Keratinocyte (primary cell): Measurements from ENCODE around the gene ILKAP. TPM values are rescaled to one million over a fixed set of nuclear protein-coding genes. Genes with fewer than 3 reads are reported as not detected.
A peak's percentile ranks its signal among the peaks of the same experiment; 100 is the strongest.

Experiments used
- DNase-seq: peaks from one replicate; pipeline ENCODE4 v3.0.0-alpha.2; 2011; ENCODE audit warnings: low read depth, missing footprints, low spot score
- FAIRE-seq: peaks from 2 replicates; lab custom pipeline; 2011; peaks lifted over from hg19 to GRCh38; lab: Jason Lieb, UNC
- H2AFZ ChIP-seq: 2 replicates; pipeline ENCODE4 v1.6.0; 2012; ENCODE audit warnings: low read length, control low read depth, inconsistent platforms; ENCODE audit not compliant: control insufficient read depth
- H3K27ac ChIP-seq: 2 replicates; pipeline ENCODE4 v1.5.1; 2011; ENCODE audit warnings: low read length; ENCODE audit not compliant: control insufficient read depth, insufficient read depth
- H3K27me3 ChIP-seq: 3 replicates; pipeline ENCODE4 v1.6.0; 2011; ENCODE audit warnings: low read length; ENCODE audit not compliant: control insufficient read depth, insufficient read depth; ENCODE audit errors: extremely low read depth
- H3K36me3 ChIP-seq, 2 experiments: 2 replicates in 1 of 2; 3 replicates in 1 of 2; pipeline ENCODE4 v1.5.1; 2011; ENCODE audit warnings: low read length in 2 of 2, mild to moderate bottlenecking in 1 of 2; ENCODE audit not compliant: control insufficient read depth in 2 of 2, insufficient read depth in 2 of 2; ENCODE audit errors: extremely low read depth in 1 of 2
- H3K4me1 ChIP-seq: 3 replicates; pipeline ENCODE4 v1.5.1; 2011; ENCODE audit warnings: low read length; ENCODE audit not compliant: control insufficient read depth, insufficient read depth; ENCODE audit errors: extremely low read depth
- H3K4me2 ChIP-seq: 3 replicates; pipeline ENCODE4 v1.6.0; 2011; ENCODE audit warnings: low read depth, low read length; ENCODE audit not compliant: control insufficient read depth, insufficient read depth; ENCODE audit errors: extremely low read depth
- H3K4me3 ChIP-seq, 3 experiments: fragments of 200-600 bp in 1 of 3; sonication (generic) in 1 of 3; 2 replicates in 2 of 3; 3 replicates in 1 of 3; pipeline ENCODE4 v1.5.1; 2011 to 2016; ENCODE audit warnings: low read length in 3 of 3, mild to moderate bottlenecking in 3 of 3, control low read depth in 2 of 3, inconsistent platforms in 1 of 3, low read depth in 1 of 3, mixed read lengths in 1 of 3, mixed run types in 1 of 3, moderate library complexity in 1 of 3; ENCODE audit not compliant: control insufficient read depth in 2 of 3, insufficient read depth in 2 of 3; ENCODE audit errors: extremely low read depth in 1 of 3
- H3K79me2 ChIP-seq: 2 replicates; pipeline ENCODE4 v1.6.0; 2012; ENCODE audit warnings: low read length; ENCODE audit not compliant: control insufficient read depth, insufficient read depth
- H3K9ac ChIP-seq: 3 replicates; pipeline ENCODE4 v1.6.0; 2011; ENCODE audit warnings: low read length; ENCODE audit not compliant: control insufficient read depth, insufficient read depth; ENCODE audit errors: extremely low read depth
- H3K9me1 ChIP-seq: 3 replicates; pipeline ENCODE4 v1.6.0; 2011; ENCODE audit warnings: low read length; ENCODE audit not compliant: control insufficient read depth, insufficient read depth; ENCODE audit errors: extremely low read depth
- H3K9me3 ChIP-seq: 2 replicates; pipeline ENCODE4 v1.5.1; 2012; ENCODE audit warnings: low read depth, low read length; ENCODE audit not compliant: control insufficient read depth
- H4K20me1 ChIP-seq: 3 replicates; pipeline ENCODE4 v1.6.0; 2011; ENCODE audit warnings: low read length; ENCODE audit not compliant: control insufficient read depth, insufficient read depth; ENCODE audit errors: extremely low read depth
- EZH2 ChIP-seq: IDR thresholded peaks from one replicate; pipeline ENCODE4 v1.6.1; 2012; ENCODE audit warnings: inconsistent platforms, mild to moderate bottlenecking, low read length, moderate library complexity
- dilution Hi-C: fragments of 300-500 bp; cut with MboI; formaldehyde crosslinking; loops from one replicate; pipeline ENCODE4 v1.7.0; 2020; ENCODE audit warnings: low sequenced_read_pairs; ENCODE audit not compliant: extremely low pct_ligation_motif_present
- polyA plus RNA-seq, 5 experiments: library from polyadenylated mRNA; depleted of rRNA in 3 of 5; stranded (reverse) in 3 of 5; stranded (forward) in 1 of 5; unstranded in 1 of 5; fragments of >200 nt; gene quantifications; 1 replicate in 1 of 5; 2 replicates in 3 of 5; 3 replicates in 1 of 5; pipeline versions ENCODE4 v1.2.1 to v1.2.3, GENCODE V29; 2011 to 2012; ENCODE audit warnings: missing spikeins in 2 of 5, low read depth in 1 of 5, low replicate concordance in 1 of 5
- TF ChIP-seq, protein P1 (sequence below), 3 experiments: IDR thresholded peaks in 1 of 3; conservative IDR thresholded peaks in 1 of 3; optimal IDR thresholded peaks in 1 of 3; 2 replicates in 2 of 3; 3 replicates in 1 of 3; pipeline versions ENCODE3 to v1.5.1; 2011; ENCODE audit warnings: low read length in 3 of 3, mild to moderate bottlenecking in 3 of 3, moderate library complexity in 2 of 3, control low read depth in 1 of 3, inconsistent platforms in 1 of 3; ENCODE audit not compliant: insufficient read depth in 2 of 3; ENCODE audit errors: extremely low read depth in 1 of 3

ILKAP gene
- polyA plus RNA-seq, 1 donor (not counting 4 experiments of a cell fraction or from before 2014, with no cell fraction given), result 39.1 TPM

DNA sequence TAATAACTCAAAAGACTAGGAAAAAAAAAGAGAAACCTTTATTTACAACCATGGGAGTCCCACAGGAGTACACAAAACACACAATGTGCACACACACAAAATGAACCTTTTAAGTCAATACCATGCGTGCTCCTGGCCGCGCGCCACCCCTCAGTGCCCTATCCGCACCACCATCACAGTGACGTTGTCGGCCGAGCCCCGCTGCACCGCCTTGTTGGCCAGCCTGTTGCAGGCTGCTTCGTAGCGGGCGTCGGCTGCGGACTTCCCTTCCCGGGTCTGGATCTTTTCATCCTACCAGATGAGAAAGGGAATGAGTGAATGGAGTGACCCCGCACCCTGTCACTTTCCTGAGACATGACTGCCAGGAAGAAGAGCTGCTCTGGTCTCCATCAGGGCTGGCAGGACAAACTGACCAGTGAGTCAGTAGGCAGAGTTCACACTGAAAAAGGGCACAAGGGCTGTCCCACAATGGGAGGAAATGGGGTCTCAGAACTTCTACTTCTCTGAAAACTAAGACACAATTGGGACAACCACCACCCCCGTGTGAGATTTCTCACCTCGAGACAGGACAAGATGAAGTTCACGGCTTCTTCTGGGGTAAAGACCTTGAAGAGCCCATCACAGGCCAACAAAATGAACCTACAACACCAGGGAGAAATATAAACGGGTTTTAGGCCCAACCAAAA, 33.0 kb downstream of the ILKAP start:
- Histone ChIP-seq H3K9me3 (no peaks in the 10 kb centered on the region), H3K4me1 (peaks cover 43% of the 10 kb centered on the region), H4K20me1 (no peaks in the 10 kb centered on the region), H3K27me3 (no peaks in the 10 kb centered on the region), H2AFZ (no peak overlapping the region), H3K9ac (peak overlapping the region; percentile 68), H3K4me2 (peak overlapping the region; percentile 63), H3K4me3 (no peak overlapping the region), H3K9me1 (no peaks in the 10 kb centered on the region), H3K79me2 (no peaks in the 10 kb centered on the region), H3K27ac (peak overlapping the region; percentile 93), H3K36me3 (peaks cover 22 to 65% of the 10 kb centered on the region in 2 experiments)
- dilution Hi-C loops, result no loop called here
- no peak for TF ChIP-seq EZH2
- TF ChIP-seq, protein P1, sequence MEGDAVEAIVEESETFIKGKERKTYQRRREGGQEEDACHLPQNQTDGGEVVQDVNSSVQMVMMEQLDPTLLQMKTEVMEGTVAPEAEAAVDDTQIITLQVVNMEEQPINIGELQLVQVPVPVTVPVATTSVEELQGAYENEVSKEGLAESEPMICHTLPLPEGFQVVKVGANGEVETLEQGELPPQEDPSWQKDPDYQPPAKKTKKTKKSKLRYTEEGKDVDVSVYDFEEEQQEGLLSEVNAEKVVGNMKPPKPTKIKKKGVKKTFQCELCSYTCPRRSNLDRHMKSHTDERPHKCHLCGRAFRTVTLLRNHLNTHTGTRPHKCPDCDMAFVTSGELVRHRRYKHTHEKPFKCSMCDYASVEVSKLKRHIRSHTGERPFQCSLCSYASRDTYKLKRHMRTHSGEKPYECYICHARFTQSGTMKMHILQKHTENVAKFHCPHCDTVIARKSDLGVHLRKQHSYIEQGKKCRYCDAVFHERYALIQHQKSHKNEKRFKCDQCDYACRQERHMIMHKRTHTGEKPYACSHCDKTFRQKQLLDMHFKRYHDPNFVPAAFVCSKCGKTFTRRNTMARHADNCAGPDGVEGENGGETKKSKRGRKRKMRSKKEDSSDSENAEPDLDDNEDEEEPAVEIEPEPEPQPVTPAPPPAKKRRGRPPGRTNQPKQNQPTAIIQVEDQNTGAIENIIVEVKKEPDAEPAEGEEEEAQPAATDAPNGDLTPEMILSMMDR (optimal IDR thresholded peaks at IDR 0.05 in 1 of 3, IDR thresholded peaks at IDR 0.05 in 1 of 3, conservative IDR thresholded peaks at IDR 0.05 in 1 of 3; ENCODE audit: extremely low read depth in 1 of 3, insufficient read depth in 2 of 3, low read length in 3 of 3), result no peak
- FAIRE-seq (no peak), DNase-seq (no peak)

DNA sequence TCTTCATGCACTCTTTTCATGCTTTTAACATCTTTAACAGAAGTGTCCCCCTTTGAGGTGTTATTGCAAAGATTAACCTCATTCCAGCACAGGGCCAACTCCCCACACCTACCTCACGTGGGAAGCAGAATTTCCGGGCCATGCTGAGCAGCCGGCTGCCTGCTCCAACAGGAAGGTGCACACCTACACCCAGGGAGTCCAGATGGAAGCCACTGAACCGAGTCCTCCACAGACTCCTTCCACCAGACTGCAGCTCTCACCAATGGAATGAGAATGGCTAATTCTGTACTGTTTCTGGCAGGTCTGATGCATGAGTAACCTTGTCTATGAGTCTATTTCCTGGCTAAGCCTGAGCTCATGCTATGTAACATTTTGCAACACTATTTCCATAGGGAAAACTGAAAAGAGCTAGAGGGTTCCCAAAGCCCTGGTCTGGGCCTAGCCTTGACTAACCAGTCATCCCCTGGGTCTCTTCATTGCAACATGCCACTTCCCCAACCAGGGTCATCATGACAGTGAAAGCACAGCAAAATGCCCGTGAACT, 33.7 kb downstream of the ILKAP start:
- Histone ChIP-seq H3K9me3 (no peaks in the 10 kb centered on the region), H3K79me2 (no peaks in the 10 kb centered on the region), H2AFZ (no peak overlapping the region), H4K20me1 (no peaks in the 10 kb centered on the region), H3K4me2 (peak overlapping the region; percentile 63), H3K36me3 (peaks cover 22 to 60% of the 10 kb centered on the region in 2 experiments), H3K4me3 (peak overlapping the region in 1 of 3 experiments; percentile 37), H3K27me3 (no peaks in the 10 kb centered on the region), H3K9me1 (no peaks in the 10 kb centered on the region), H3K27ac (peak overlapping the region; percentile 93), H3K4me1 (peaks cover 35% of the 10 kb centered on the region), H3K9ac (peak overlapping the region; percentile 68)
- dilution Hi-C loops, result no loop called here
- DNase-seq, result peak; percentile 68
- FAIRE-seq, result peak; percentile 99
- no peak for TF ChIP-seq EZH2
- TF ChIP-seq, protein P1 (optimal IDR thresholded peaks at IDR 0.05 in 1 of 3, IDR thresholded peaks at IDR 0.05 in 1 of 3, conservative IDR thresholded peaks at IDR 0.05 in 1 of 3; ENCODE audit: extremely low read depth in 1 of 3, insufficient read depth in 2 of 3, low read length in 3 of 3), result no peak
